Activated T-helper 2 cell treated with anti-CD3 and anti-CD28 coated beads, Interferon-gamma antibody, Interleukin-2, Interleukin-4, amounts not matched to agents 10 μg/mL and 5 μg/mL and 100 μg/mL, durations not matched to agents 14 hours and 24 hours and 36 hours (primary cell): ENCODE data around the gene RASGRP4. TPM values are rescaled to one million over a fixed set of nuclear protein-coding genes. Genes with fewer than 3 reads are reported as not detected.
A peak's percentile ranks its signal among the peaks of the same experiment; 100 is the strongest.

Source experiments
- DNase-seq: peaks from one replicate; pipeline ENCODE4 v3.0.0; 2021; ENCODE audit warnings: low spot score
- H3K27ac Mint-ChIP-seq: one replicate; pipeline ENCODE4 v1.8.0; 2021; ENCODE audit warnings: mixed read lengths
- H3K27me3 Mint-ChIP-seq: one replicate; pipeline ENCODE4 v1.8.0; 2021; ENCODE audit warnings: low read depth, mixed read lengths
- H3K36me3 Mint-ChIP-seq: one replicate; pipeline ENCODE4 v1.8.0; 2021; ENCODE audit warnings: low read depth, mixed read lengths
- H3K4me1 Mint-ChIP-seq: one replicate; pipeline ENCODE4 v1.8.0; 2021; ENCODE audit warnings: low read depth, mixed read lengths
- H3K4me3 Mint-ChIP-seq: one replicate; pipeline ENCODE4 v1.8.0; 2021; ENCODE audit warnings: low read depth, mild to moderate bottlenecking, moderate library complexity, mixed read lengths
- H3K9me3 Mint-ChIP-seq: one replicate; pipeline ENCODE4 v1.8.0; 2021; ENCODE audit warnings: mixed read lengths
- intact Hi-C: fragments of 100-400 bp; cut with micrococcal nuclease; formaldehyde crosslinking; loops from one replicate; pipeline ENCODE4 v1.15.1; 2023
- total RNA-seq: library from RNA; stranded (reverse); gene quantifications from 2 replicates; pipeline ENCODE4 v1.2.3, GENCODE V29; 2022

Gene RASGRP4
- total RNA-seq, 1 donor from 2014 or later = 20.0 TPM

GRCh38 chr19:38404858-38405257 is 21.2 kb downstream of the RASGRP4 start:
- Mint-ChIP-seq H3K4me3 (peak overlapping the region; percentile 55), H3K4me1 (peaks cover 6% of the 10 kb centered on the region), H3K27ac (no peak overlapping the region), H3K9me3 (no peaks in the 10 kb centered on the region), H3K27me3 (no peaks in the 10 kb centered on the region), H3K36me3 (peaks cover 32% of the 10 kb centered on the region)
- intact Hi-C loops = loop anchor here (5.0 to 10.0 kb wide), 2 partner anchors 110 to 232 kb away; no protein-coding TSS in a partner anchor
- DNase-seq = no peak

GRCh38 chr19:38402967-38403674 is 22.9 kb downstream of the RASGRP4 start, which contains the start of gene FAM98C:
Gene FAM98C (plus strand): TSS chr19:38403093. CDS start chr19:38403154, 61 bp downstream.
- Mint-ChIP-seq H3K27me3 (peaks cover 3% of the 10 kb centered on the region), H3K4me1 (peaks cover 8% of the 10 kb centered on the region), H3K27ac (peak within 1 kb of the TSS; percentile 94), H3K9me3 (no peaks in the 10 kb centered on the region), H3K4me3 (peak within 1 kb of the TSS; percentile 87), H3K36me3 (peaks cover 20% of the 10 kb centered on the region)
- intact Hi-C loops = loop anchor here (2.0 to 10.0 kb wide), 3 partner anchors 38 to 234 kb away; no protein-coding TSS in a partner anchor
- peak; percentile 97 for DNase-seq

- Mint-ChIP-seq H3K27ac (peak overlapping the region; percentile 76), H3K27me3 (peaks cover 3% of the 10 kb centered on the region), H3K4me1 (peaks cover 8% of the 10 kb centered on the region), H3K36me3 (peaks cover 17% of the 10 kb centered on the region), H3K9me3 (no peaks in the 10 kb centered on the region), H3K4me3 (peak overlapping the region; percentile 75)
- intact Hi-C loops = loop anchor here (2.0 to 10.0 kb wide), 3 partner anchors 38 to 235 kb away; no protein-coding TSS in a partner anchor
- no peak for DNase-seq
These were observed 23.4 kb downstream of the RASGRP4 start for GRCh38 chr19:38402623-38402966.

GRCh38 chr19:38401148-38401547 is 24.9 kb downstream of the RASGRP4 start:
- Mint-ChIP-seq H3K36me3 (peaks cover 8% of the 10 kb centered on the region), H3K27me3 (peaks cover 3% of the 10 kb centered on the region), H3K27ac (no peak overlapping the region), H3K9me3 (no peaks in the 10 kb centered on the region), H3K4me3 (no peak overlapping the region), H3K4me1 (peaks cover 15% of the 10 kb centered on the region)
- DNase-seq = no peak
- intact Hi-C loops = loop anchor here (5.0 to 10.0 kb wide), 2 partner anchors 114 to 236 kb away; no protein-coding TSS in a partner anchor

- peaks cover 15% of the 10 kb centered on the region for H3K4me1 Mint-ChIP-seq
- H3K27ac Mint-ChIP-seq = no peak overlapping the region
- no peaks in the 10 kb centered on the region for H3K9me3 Mint-ChIP-seq
- H3K4me3 Mint-ChIP-seq = no peak overlapping the region
- intact Hi-C loops = loop anchor here (5.0 to 10.0 kb wide), 2 partner anchors 114 to 237 kb away; no protein-coding TSS in a partner anchor
- peaks cover 3% of the 10 kb centered on the region for H3K27me3 Mint-ChIP-seq
- no peak for DNase-seq
- H3K36me3 Mint-ChIP-seq = peaks cover 6% of the 10 kb centered on the region
These were observed 25.7 kb downstream of the RASGRP4 start for GRCh38 chr19:38400361-38400760.

GRCh38 chr19:38399537-38399936 is 26.5 kb downstream of the RASGRP4 start:
- no peak for DNase-seq
- intact Hi-C loops = no loop called here
- peak overlapping the region; percentile 35 for H3K27ac Mint-ChIP-seq
- peaks cover 19% of the 10 kb centered on the region for H3K4me1 Mint-ChIP-seq
- no peak overlapping the region for H3K4me3 Mint-ChIP-seq
- H3K36me3 Mint-ChIP-seq = peaks cover 3% of the 10 kb centered on the region
- peaks cover 3% of the 10 kb centered on the region for H3K27me3 Mint-ChIP-seq
- no peaks in the 10 kb centered on the region for H3K9me3 Mint-ChIP-seq

GRCh38 chr19:38399081-38399480 is 26.9 kb downstream of the RASGRP4 start:
- Mint-ChIP-seq H3K4me3 (no peak overlapping the region), H3K27ac (no peak overlapping the region), H3K27me3 (peaks cover 3% of the 10 kb centered on the region), H3K36me3 (peaks cover 3% of the 10 kb centered on the region), H3K9me3 (no peaks in the 10 kb centered on the region), H3K4me1 (peaks cover 19% of the 10 kb centered on the region)
- DNase-seq = no peak
- intact Hi-C loops = no loop called here

- H3K27ac Mint-ChIP-seq = peak overlapping the region; percentile 76
- intact Hi-C loops = no loop called here
These were observed 30.5 kb downstream of the RASGRP4 start for GRCh38 chr19:38395381-38396114.

GRCh38 chr19:38394488-38394887 is 31.5 kb downstream of the RASGRP4 start:
- H3K4me3 Mint-ChIP-seq = peak overlapping the region; percentile 82
- DNase-seq = peak; percentile 75
- intact Hi-C loops = no loop called here
- H3K4me1 Mint-ChIP-seq = peaks cover 21% of the 10 kb centered on the region
- H3K9me3 Mint-ChIP-seq = no peaks in the 10 kb centered on the region
- peaks cover 21% of the 10 kb centered on the region for H3K27me3 Mint-ChIP-seq
- H3K36me3 Mint-ChIP-seq = peaks cover 2% of the 10 kb centered on the region
- peak overlapping the region; percentile 76 for H3K27ac Mint-ChIP-seq

More at GRCh38 chr19:38395381-38396114, 30.5 kb downstream of the RASGRP4 start:
- DNase-seq = peak; percentile 52
- peak overlapping the region; percentile 82 for H3K4me3 Mint-ChIP-seq
- peaks cover 2% of the 10 kb centered on the region for H3K36me3 Mint-ChIP-seq
- H3K9me3 Mint-ChIP-seq = no peaks in the 10 kb centered on the region
- H3K4me1 Mint-ChIP-seq = peaks cover 22% of the 10 kb centered on the region
- peaks cover 18% of the 10 kb centered on the region for H3K27me3 Mint-ChIP-seq

- Mint-ChIP-seq H3K36me3 (peaks cover 2% of the 10 kb centered on the region), H3K4me3 (no peak overlapping the region), H3K4me1 (peaks cover 24% of the 10 kb centered on the region), H3K27ac (no peak overlapping the region), H3K27me3 (peaks cover 25% of the 10 kb centered on the region), H3K9me3 (no peaks in the 10 kb centered on the region)
- intact Hi-C loops = no loop called here
- DNase-seq = no peak
These were observed 33.2 kb downstream of the RASGRP4 start for GRCh38 chr19:38392707-38393308.

- intact Hi-C loops = no loop called here
- Mint-ChIP-seq H3K9me3 (no peaks in the 10 kb centered on the region), H3K36me3 (peaks cover 7% of the 10 kb centered on the region)
These were observed 34.0 kb downstream of the RASGRP4 start for GRCh38 chr19:38391911-38392464.

More at GRCh38 chr19:38391911-38392464, 34.0 kb downstream of the RASGRP4 start:
- Mint-ChIP-seq H3K27me3 (peaks cover 25% of the 10 kb centered on the region), H3K4me3 (no peak overlapping the region), H3K27ac (no peak overlapping the region), H3K4me1 (peaks cover 28% of the 10 kb centered on the region)
- no peak for DNase-seq
